A549 (cell line): Measurements from ENCODE around the gene ELAPOR2. TPM values are rescaled to one million over a fixed set of nuclear protein-coding genes. Genes with fewer than 3 reads are reported as not detected.

Experiments
- ATAC-seq, 2 experiments: fragments of 200-7000 bp in 1 of 2; fragments of >200 bp in 1 of 2; cut with Nextera tagmentation in 1 of 2; cut with Tn5 transposase in 1 of 2; 3 replicates each; pipeline versions ENCODE4 v1.8.0 to v1.9.1; 2018 to 2020; ENCODE audit warnings: mild to moderate bottlenecking in 1 of 2, moderate library complexity in 1 of 2
- CTCF ChIA-PET: fragments of 300-600 bp; sonication (Branson Sonifier 250); formaldehyde crosslinking; extraction: SDS; loops from one replicate; lab custom pipeline; 2021; ENCODE audit warnings: antibody characterized with exemption, inconsistent platforms; lab: Yijun Ruan, JAX
- POLR2A ChIA-PET: fragments of 350-600 bp; formaldehyde crosslinking; extraction: SDS; loops from one replicate; lab custom pipeline; 2021; ENCODE audit warnings: antibody characterized with exemption, inconsistent platforms; lab: Yijun Ruan, JAX
- DNase-seq, 2 experiments: peaks; one replicate each; pipeline versions ENCODE4 v3.0.0 to v3.0.0-alpha.2; 2011 to 2016; ENCODE audit warnings: low read depth in 1 of 2, low spot score in 1 of 2
- FAIRE-seq: peaks from 2 replicates; lab custom pipeline; 2011; peaks lifted over from hg19 to GRCh38; lab: Jason Lieb, UNC
- H3K27ac ChIP-seq, 2 experiments: fragments of >200 bp; sonication (Bioruptor Twin); formaldehyde crosslinking; 3 replicates each; pipeline ENCODE4 v1.5.1; 2016 to 2017
- H3K4me1 ChIP-seq: fragments of >200 bp; sonication (Bioruptor Twin); formaldehyde crosslinking; 3 replicates; pipeline ENCODE4 v1.6.1; 2016
- H3K4me2 ChIP-seq: fragments of >200 bp; sonication (Bioruptor Twin); formaldehyde crosslinking; 3 replicates; pipeline ENCODE4 v1.6.1; 2016
- H3K4me3 ChIP-seq: fragments of >200 bp; sonication (Bioruptor Twin); formaldehyde crosslinking; 3 replicates; pipeline ENCODE4 v1.5.1; 2016
- H3K9me3 ChIP-seq: fragments of >200 bp; sonication (Bioruptor Twin); formaldehyde crosslinking; 3 replicates; pipeline ENCODE4 v1.6.1; 2016
- BHLHE40 ChIP-seq: IDR thresholded peaks from 2 replicates; pipeline ENCODE4 v1.6.1; 2012; ENCODE audit warnings: low read depth, low read length, inconsistent platforms
- CBX2 ChIP-seq: fragments of 200-600 bp; sonication (generic); IDR thresholded peaks from 2 replicates; pipeline ENCODE4 v1.6.1; 2016; ENCODE audit warnings: low read depth, mild to moderate bottlenecking, borderline replicate concordance
- CBX8 ChIP-seq: fragments of 200-600 bp; sonication (generic); IDR thresholded peaks from 2 replicates; pipeline ENCODE4 v1.6.1; 2016
- CEBPB ChIP-seq, 2 experiments: fragments of >200 bp in 1 of 2; sonication (Bioruptor Twin) in 1 of 2; formaldehyde crosslinking in 1 of 2; IDR thresholded peaks; 2 replicates each; pipeline ENCODE4 v1.6.1; 2012 to 2016
- CHD2 ChIP-seq: fragments of 150-350 bp; IDR thresholded peaks from 2 replicates; pipeline ENCODE4 v1.6.1; 2014; ENCODE audit warnings: low read length; ENCODE audit not compliant: partially characterized antibody
- CHD4 ChIP-seq: fragments of 200-600 bp; sonication (generic); IDR thresholded peaks from 2 replicates; pipeline ENCODE4 v1.6.1; 2016; ENCODE audit warnings: antibody characterized with exemption, mild to moderate bottlenecking, borderline replicate concordance
- EHF ChIP-seq: fragments of 250-450 bp; sonication (Bioruptor Pico); IDR thresholded peaks from 2 replicates; pipeline ENCODE4 v1.5.0; 2020; ENCODE audit warnings: mild to moderate bottlenecking
- EHMT2 ChIP-seq: fragments of 200-600 bp; sonication (generic); IDR thresholded peaks from 2 replicates; pipeline ENCODE4 v1.6.1; 2016; ENCODE audit warnings: antibody characterized with exemption, low read depth, mild to moderate bottlenecking, moderate library complexity
- ESRRA ChIP-seq: fragments of 150-350 bp; IDR thresholded peaks from 2 replicates; pipeline ENCODE4 v1.6.1; 2014; ENCODE audit warnings: mild to moderate bottlenecking, low read length, borderline replicate concordance
- FOSB ChIP-seq: fragments of 250-450 bp; sonication (Bioruptor Pico); IDR thresholded peaks from 2 replicates; pipeline ENCODE4 v1.5.0; 2020; ENCODE audit warnings: mild to moderate bottlenecking, moderate library complexity
- FOSL2 ChIP-seq, 2 experiments: fragments of 450-650 bp in 1 of 2; fragments of >200 bp in 1 of 2; sonication (Bioruptor Twin) in 1 of 2; formaldehyde crosslinking; IDR thresholded peaks; 2 replicates each; pipeline versions ENCODE4 v1.5.0 to v1.6.1; 2016 to 2020; ENCODE audit warnings: mild to moderate bottlenecking in 1 of 2, moderate library complexity in 1 of 2
- FOXS1 ChIP-seq: fragments of 250-450 bp; sonication (Bioruptor Pico); IDR thresholded peaks from 2 replicates; pipeline ENCODE4 v1.5.0; 2020; ENCODE audit warnings: mild to moderate bottlenecking, moderate library complexity
- HEYL ChIP-seq: fragments of 250-450 bp; sonication (Bioruptor Pico); IDR thresholded peaks from 2 replicates; pipeline ENCODE4 v1.8.0; 2021; ENCODE audit warnings: mild to moderate bottlenecking, moderate library complexity
- MYC ChIP-seq: IDR thresholded peaks from 2 replicates; pipeline ENCODE4 v1.6.1; 2012; ENCODE audit warnings: mild to moderate bottlenecking, inconsistent platforms, low read length, improper control_type of control experiment, borderline replicate concordance
- NFE2L2 ChIP-seq: fragments of 150-350 bp; conservative IDR thresholded peaks from 2 replicates; pipeline ENCODE4 v1.6.1; 2014; ENCODE audit warnings: low read length
- NPAS2 ChIP-seq: fragments of 250-450 bp; sonication (Bioruptor Pico); IDR thresholded peaks from 2 replicates; pipeline ENCODE4 v1.8.0; 2022; ENCODE audit warnings: mild to moderate bottlenecking, moderate library complexity, borderline replicate concordance
- PHF8 ChIP-seq: fragments of 200-600 bp; sonication (generic); IDR thresholded peaks from 2 replicates; pipeline ENCODE4 v1.6.1; 2016; ENCODE audit warnings: low read depth, mild to moderate bottlenecking, antibody characterized with exemption, moderate library complexity, borderline replicate concordance
- RAD21 ChIP-seq, 2 experiments: fragments of >200 bp in 1 of 2; sonication (Bioruptor Twin) in 1 of 2; formaldehyde crosslinking in 1 of 2; IDR thresholded peaks in 1 of 2; conservative IDR thresholded peaks in 1 of 2; 2 replicates in 1 of 2; 3 replicates in 1 of 2; pipeline ENCODE4 v1.6.1; 2012 to 2018; ENCODE audit warnings: inconsistent platforms in 1 of 2
- RCOR1 ChIP-seq: fragments of 150-350 bp; IDR thresholded peaks from 2 replicates; pipeline ENCODE4 v1.6.1; 2014; ENCODE audit warnings: antibody characterized with exemption, low read length, low read depth
- SMC3 ChIP-seq: fragments of >200 bp; sonication (Bioruptor Twin); formaldehyde crosslinking; IDR thresholded peaks from 3 replicates; pipeline ENCODE4 v1.6.1; 2018; ENCODE audit warnings: inconsistent platforms
- SREBF2 ChIP-seq: fragments of 450-650 bp; IDR thresholded peaks from 2 replicates; pipeline ENCODE4 v1.6.1; 2014; ENCODE audit warnings: mild to moderate bottlenecking, moderate library complexity
- TP53 ChIP-seq: fragments of 250-450 bp; sonication (Bioruptor Pico); IDR thresholded peaks from 2 replicates; pipeline ENCODE4 v1.5.0; 2021; ENCODE audit warnings: mild to moderate bottlenecking, moderate library complexity
- ZC3H11A ChIP-seq: fragments of 450-650 bp; IDR thresholded peaks from 2 replicates; pipeline ENCODE4 v1.6.1; 2014; ENCODE audit warnings: antibody characterized with exemption, mild to moderate bottlenecking
- ZSCAN20 ChIP-seq: fragments of 250-450 bp; sonication (Bioruptor Pico); IDR thresholded peaks from 2 replicates; pipeline ENCODE4 v1.8.0; 2022; ENCODE audit warnings: mild to moderate bottlenecking, moderate library complexity
- WGBS: methylation state at CpG from one replicate; pipeline ENCODE4 v1.1.6; 2017; ENCODE audit errors: missing lambda C conversion rate; 5-methylcytosine and 5-hydroxymethylcytosine counted together
- polyA plus RNA-seq, 4 experiments: library from polyadenylated mRNA; depleted of rRNA in 3 of 4; stranded (reverse); fragments of >200 nt; fragmentation: RNase III in 1 of 4; extraction: RNeasy Plus Mini Kit Qiagen cat#74134 plus additional on column Dnase treatment in 1 of 4; gene quantifications; 2 replicates in 3 of 4; 3 replicates in 1 of 4; pipeline ENCODE4 v1.2.3, GENCODE V29; 2011 to 2017
- TF ChIP-seq, protein P1 (sequence below): fragments of >200 bp; sonication (Bioruptor Twin); formaldehyde crosslinking; IDR thresholded peaks from 3 replicates; pipeline ENCODE4 v1.5.1; 2016
- TF ChIP-seq, protein P2 (sequence below): fragments of >200 bp; sonication (Bioruptor Twin); formaldehyde crosslinking; IDR thresholded peaks from 2 replicates; pipeline ENCODE4 v1.6.1; 2016
- TF ChIP-seq, protein P3 (sequence below): fragments of 200-600 bp; sonication (generic); IDR thresholded peaks from 2 replicates; pipeline ENCODE4 v1.6.1; 2016; ENCODE audit warnings: antibody characterized with exemption, mild to moderate bottlenecking, moderate library complexity
- TF ChIP-seq, protein P4 (sequence below): IDR thresholded peaks from 2 replicates; pipeline ENCODE4 v1.6.1; 2012; ENCODE audit warnings: low read depth, borderline replicate concordance

Gene ELAPOR2
- polyA plus RNA-seq, 2 of the 4 experiments (the other 2 are of a cell fraction) = 0.19 TPM; not detected in 1

DNA sequence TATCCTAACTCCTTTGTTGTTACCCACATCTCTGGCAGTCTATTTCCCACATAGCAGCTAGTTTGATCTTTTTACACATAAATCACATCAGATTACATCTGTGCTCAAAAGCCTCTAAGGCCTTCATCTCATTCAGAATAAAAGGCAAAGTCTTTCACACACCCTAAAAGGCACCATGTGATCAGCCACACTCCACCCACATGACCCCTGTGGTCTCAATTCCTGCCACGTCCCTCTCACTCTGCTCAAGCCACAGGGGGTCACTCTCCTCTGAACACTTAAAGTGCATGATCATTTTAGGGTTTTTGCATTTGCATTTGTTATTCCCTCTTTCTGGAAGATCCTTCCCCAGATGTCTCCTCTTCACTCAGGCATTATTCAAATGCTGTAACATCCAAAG is 30.8 kb downstream of the ELAPOR2 start (continued):
- TF ChIP-seq EHMT2 (no peak), PHF8 (no peak), RCOR1 (no peak), FOSL2 (IDR thresholded peaks at IDR 0.05) (no peak), FOSL2 (CRISPR knock-in tag; IDR thresholded peaks at IDR 0.05) (no peak)

DNA sequence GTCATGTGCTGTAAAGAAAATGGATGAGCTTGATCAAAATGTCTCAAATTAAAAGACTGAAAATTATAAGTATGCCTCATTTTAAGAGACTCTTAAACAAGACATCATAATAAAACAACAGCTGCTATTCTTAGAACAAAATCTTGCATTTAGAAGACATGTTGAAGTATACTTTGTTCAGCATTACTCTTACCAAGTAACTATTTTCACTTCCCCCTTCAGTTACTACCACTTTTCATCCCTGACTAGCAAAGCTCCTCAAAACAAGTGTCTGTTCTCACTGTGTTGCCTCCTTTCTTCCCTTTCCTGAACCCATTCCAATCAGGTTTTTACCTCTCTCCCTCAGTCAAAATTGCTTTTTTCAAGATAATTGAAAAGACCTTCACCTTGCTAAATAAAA is 31.6 kb downstream of the ELAPOR2 start:
- FAIRE-seq = no peak
- no peak overlapping the region for H3K4me2 ChIP-seq
- no peak overlapping the region for H3K4me3 ChIP-seq
- no peak for DNase-seq
- TF ChIP-seq ZSCAN20 (CRISPR knock-in tag) (no peak), NFE2L2 (no peak)
- H3K4me1 ChIP-seq = no peaks in the 10 kb centered on the region
- no peak for ATAC-seq
- no peaks in the 10 kb centered on the region for H3K9me3 ChIP-seq
- ChIA-PET CTCF (no interaction called here), POLR2A (no interaction called here)
- no peak overlapping the region for H3K27ac ChIP-seq

DNA sequence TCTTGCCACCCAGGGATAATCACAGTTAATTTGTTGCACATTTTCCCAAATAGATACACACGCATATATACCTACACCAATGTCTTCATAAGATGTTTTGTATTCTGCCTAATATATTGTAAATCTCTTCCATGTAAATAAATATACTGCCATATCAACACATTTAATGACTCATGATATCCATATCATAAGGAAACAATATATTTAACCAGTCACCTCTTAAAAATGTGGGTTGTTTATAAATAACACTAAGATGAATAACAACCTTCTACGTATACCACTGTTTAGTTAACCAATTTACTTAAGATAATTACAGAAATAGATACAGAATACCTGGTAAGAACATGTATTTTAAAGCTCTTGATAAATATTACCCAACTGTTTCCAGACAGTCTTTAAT is 38.2 kb downstream of the ELAPOR2 start:
- CTCF ChIA-PET = no interaction called here
- POLR2A ChIA-PET = no interaction called here
- no peak for TF ChIP-seq EHF (CRISPR knock-in tag)
- TF ChIP-seq, protein P1, sequence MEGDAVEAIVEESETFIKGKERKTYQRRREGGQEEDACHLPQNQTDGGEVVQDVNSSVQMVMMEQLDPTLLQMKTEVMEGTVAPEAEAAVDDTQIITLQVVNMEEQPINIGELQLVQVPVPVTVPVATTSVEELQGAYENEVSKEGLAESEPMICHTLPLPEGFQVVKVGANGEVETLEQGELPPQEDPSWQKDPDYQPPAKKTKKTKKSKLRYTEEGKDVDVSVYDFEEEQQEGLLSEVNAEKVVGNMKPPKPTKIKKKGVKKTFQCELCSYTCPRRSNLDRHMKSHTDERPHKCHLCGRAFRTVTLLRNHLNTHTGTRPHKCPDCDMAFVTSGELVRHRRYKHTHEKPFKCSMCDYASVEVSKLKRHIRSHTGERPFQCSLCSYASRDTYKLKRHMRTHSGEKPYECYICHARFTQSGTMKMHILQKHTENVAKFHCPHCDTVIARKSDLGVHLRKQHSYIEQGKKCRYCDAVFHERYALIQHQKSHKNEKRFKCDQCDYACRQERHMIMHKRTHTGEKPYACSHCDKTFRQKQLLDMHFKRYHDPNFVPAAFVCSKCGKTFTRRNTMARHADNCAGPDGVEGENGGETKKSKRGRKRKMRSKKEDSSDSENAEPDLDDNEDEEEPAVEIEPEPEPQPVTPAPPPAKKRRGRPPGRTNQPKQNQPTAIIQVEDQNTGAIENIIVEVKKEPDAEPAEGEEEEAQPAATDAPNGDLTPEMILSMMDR = no peak
- TF ChIP-seq, protein P2, sequence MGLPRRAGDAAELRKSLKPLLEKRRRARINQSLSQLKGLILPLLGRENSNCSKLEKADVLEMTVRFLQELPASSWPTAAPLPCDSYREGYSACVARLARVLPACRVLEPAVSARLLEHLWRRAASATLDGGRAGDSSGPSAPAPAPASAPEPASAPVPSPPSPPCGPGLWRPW = no peak
- no peak for TF ChIP-seq CBX8
- no peak for TF ChIP-seq MYC
- TF ChIP-seq HEYL (CRISPR knock-in tag) = no peak
- no peak for TF ChIP-seq PHF8
- TF ChIP-seq, protein P3, sequence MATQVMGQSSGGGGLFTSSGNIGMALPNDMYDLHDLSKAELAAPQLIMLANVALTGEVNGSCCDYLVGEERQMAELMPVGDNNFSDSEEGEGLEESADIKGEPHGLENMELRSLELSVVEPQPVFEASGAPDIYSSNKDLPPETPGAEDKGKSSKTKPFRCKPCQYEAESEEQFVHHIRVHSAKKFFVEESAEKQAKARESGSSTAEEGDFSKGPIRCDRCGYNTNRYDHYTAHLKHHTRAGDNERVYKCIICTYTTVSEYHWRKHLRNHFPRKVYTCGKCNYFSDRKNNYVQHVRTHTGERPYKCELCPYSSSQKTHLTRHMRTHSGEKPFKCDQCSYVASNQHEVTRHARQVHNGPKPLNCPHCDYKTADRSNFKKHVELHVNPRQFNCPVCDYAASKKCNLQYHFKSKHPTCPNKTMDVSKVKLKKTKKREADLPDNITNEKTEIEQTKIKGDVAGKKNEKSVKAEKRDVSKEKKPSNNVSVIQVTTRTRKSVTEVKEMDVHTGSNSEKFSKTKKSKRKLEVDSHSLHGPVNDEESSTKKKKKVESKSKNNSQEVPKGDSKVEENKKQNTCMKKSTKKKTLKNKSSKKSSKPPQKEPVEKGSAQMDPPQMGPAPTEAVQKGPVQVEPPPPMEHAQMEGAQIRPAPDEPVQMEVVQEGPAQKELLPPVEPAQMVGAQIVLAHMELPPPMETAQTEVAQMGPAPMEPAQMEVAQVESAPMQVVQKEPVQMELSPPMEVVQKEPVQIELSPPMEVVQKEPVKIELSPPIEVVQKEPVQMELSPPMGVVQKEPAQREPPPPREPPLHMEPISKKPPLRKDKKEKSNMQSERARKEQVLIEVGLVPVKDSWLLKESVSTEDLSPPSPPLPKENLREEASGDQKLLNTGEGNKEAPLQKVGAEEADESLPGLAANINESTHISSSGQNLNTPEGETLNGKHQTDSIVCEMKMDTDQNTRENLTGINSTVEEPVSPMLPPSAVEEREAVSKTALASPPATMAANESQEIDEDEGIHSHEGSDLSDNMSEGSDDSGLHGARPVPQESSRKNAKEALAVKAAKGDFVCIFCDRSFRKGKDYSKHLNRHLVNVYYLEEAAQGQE = no peak
- no peak for TF ChIP-seq SMC3
- TF ChIP-seq CBX2 = no peak
- no peak for TF ChIP-seq BHLHE40
- TF ChIP-seq CHD4 = no peak
- TF ChIP-seq, all 56 proteins: peak for 0
- 56% methylated on average over 2 of the region's 2 CpGs for WGBS
- ATAC-seq (no peak), FAIRE-seq (no peak), DNase-seq (no peak)
- Histone ChIP-seq H3K4me3 (no peak overlapping the region), H3K27ac (no peak overlapping the region), H3K4me2 (no peak overlapping the region), H3K9me3 (no peaks in the 10 kb centered on the region), H3K4me1 (no peaks in the 10 kb centered on the region)

DNA sequence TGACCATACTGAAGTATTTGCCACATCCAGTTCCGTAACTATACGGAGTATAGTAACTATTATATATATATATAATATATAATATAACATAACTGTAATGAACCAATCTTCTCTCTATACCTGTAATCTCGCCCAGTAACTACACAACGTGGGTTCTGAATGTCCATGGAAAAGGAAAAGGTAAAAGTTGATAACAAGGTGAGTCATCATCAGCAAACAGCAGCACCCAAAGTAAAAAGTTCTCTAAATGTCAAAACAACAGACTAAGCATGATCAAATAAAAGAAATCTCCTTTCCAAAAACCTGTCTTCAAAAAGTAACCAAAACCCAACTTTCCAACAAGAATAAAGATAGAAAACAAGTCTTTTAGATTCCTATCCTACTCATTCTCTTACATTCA is 42.8 kb downstream of the ELAPOR2 start:
- ATAC-seq = no peak
- no peaks in the 10 kb centered on the region for H3K9me3 ChIP-seq
- no peak overlapping the region for H3K27ac ChIP-seq
- no peak for TF ChIP-seq NPAS2 (CRISPR knock-in tag)
- no peak for TF ChIP-seq FOSB (CRISPR knock-in tag)
- no peak for TF ChIP-seq TP53 (CRISPR knock-in tag)
- TF ChIP-seq ZC3H11A = no peak
- TF ChIP-seq RAD21 (conservative IDR thresholded peaks at IDR 0.05 in 1 of 2, IDR thresholded peaks at IDR 0.05 in 1 of 2) = no peak
- no peak for TF ChIP-seq EHF (CRISPR knock-in tag)
- no peak for TF ChIP-seq CHD2
- no peak for TF ChIP-seq CEBPB (IDR thresholded peaks at IDR 0.05)
- no peak for TF ChIP-seq SMC3
- TF ChIP-seq SREBF2 = no peak
- no peak for TF ChIP-seq FOXS1 (CRISPR knock-in tag)
- TF ChIP-seq, protein P4, sequence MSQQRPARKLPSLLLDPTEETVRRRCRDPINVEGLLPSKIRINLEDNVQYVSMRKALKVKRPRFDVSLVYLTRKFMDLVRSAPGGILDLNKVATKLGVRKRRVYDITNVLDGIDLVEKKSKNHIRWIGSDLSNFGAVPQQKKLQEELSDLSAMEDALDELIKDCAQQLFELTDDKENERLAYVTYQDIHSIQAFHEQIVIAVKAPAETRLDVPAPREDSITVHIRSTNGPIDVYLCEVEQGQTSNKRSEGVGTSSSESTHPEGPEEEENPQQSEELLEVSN = no peak
- TF ChIP-seq ESRRA = no peak
- TF ChIP-seq, all 56 proteins: peak for 0
- H3K4me1 ChIP-seq = no peaks in the 10 kb centered on the region
- DNase-seq (no peak), FAIRE-seq (no peak)
- no peak overlapping the region for H3K4me3 ChIP-seq
- no peak overlapping the region for H3K4me2 ChIP-seq
- ChIA-PET CTCF (no interaction called here), POLR2A (no interaction called here)
- WGBS = 31% methylated on average over 4 of the region's 4 CpGs
